HG02938 (cell line): ENCODE measurements around the gene YPEL5.

Experiments
- ATAC-seq: cut with Tn5 transposase; IDR thresholded peaks from one replicate; pipeline ENCODE4 v1.9.1; 2021; ENCODE audit warnings: mild to moderate bottlenecking, moderate library complexity; ENCODE audit not compliant: unreplicated experiment

Gene YPEL5

GRCh38 chr2:30201990-30202389, 55.2 kb downstream of the YPEL5 start:
- no peak for ATAC-seq

- no peak for ATAC-seq
Measured at GRCh38 chr2:30203156-30203555, 56.3 kb downstream of the YPEL5 start.

GRCh38 chr2:30204281-30204680, 57.5 kb downstream of the YPEL5 start:
- no peak for ATAC-seq

- no peak for ATAC-seq
Measured at GRCh38 chr2:30205456-30205855, 58.6 kb downstream of the YPEL5 start.

- ATAC-seq, result no peak
Measured at GRCh38 chr2:30206461-30207430, 59.9 kb downstream of the YPEL5 start.

- ATAC-seq, result no peak
Measured at GRCh38 chr2:30208453-30208852, 61.6 kb downstream of the YPEL5 start.

GRCh38 chr2:30209227-30209626, 62.4 kb downstream of the YPEL5 start:
- no peak for ATAC-seq
